WTC11 (cell line): ENCODE measurements around the gene UGT1A3. TPM values are rescaled to one million over a fixed set of nuclear protein-coding genes. Genes with fewer than 3 reads are reported as not detected.

Experiments
- ATAC-seq: fragments of 200-7000 bp; cut with Tn5 transposase; 2 replicates; pipeline ENCODE4 v1.10.0; 2021; ENCODE audit warnings: mild to moderate bottlenecking, moderate library complexity
- CTCF ChIA-PET: fragments of 300-600 bp; sonication (Branson Sonifier 250); formaldehyde crosslinking; loops from one replicate; lab custom pipeline; 2021; ENCODE audit warnings: antibody characterized with exemption; lab: Charles Lee
- POLR2A ChIA-PET: fragments of 350-600 bp; sonication (Branson Sonifier 250); formaldehyde crosslinking; loops from one replicate; lab custom pipeline; 2021; ENCODE audit warnings: antibody characterized with exemption; lab: Charles Lee
- DNase-seq: peaks from one replicate; pipeline ENCODE4 v3.0.0; 2021; ENCODE audit warnings: low spot score
- H3K27ac Mint-ChIP-seq: 2 replicates; pipeline ENCODE4 v1.8.0; 2021; ENCODE audit warnings: mixed read lengths
- H3K27me3 Mint-ChIP-seq: 2 replicates; pipeline ENCODE4 v1.8.0; 2021; ENCODE audit warnings: low read depth, mild to moderate bottlenecking, moderate library complexity, mixed read lengths
- H3K36me3 Mint-ChIP-seq: 2 replicates; pipeline ENCODE4 v1.8.0; 2021; ENCODE audit warnings: mixed read lengths
- H3K4me1 Mint-ChIP-seq: 2 replicates; pipeline ENCODE4 v1.8.0; 2022; ENCODE audit warnings: mixed read lengths
- H3K4me3 Mint-ChIP-seq: 2 replicates; pipeline ENCODE4 v1.8.0; 2021; ENCODE audit warnings: mild to moderate bottlenecking, moderate library complexity, mixed read lengths
- H3K9me3 Mint-ChIP-seq: 2 replicates; pipeline ENCODE4 v1.8.0; 2021; ENCODE audit warnings: mixed read lengths
- ATF1 ChIP-seq: sonication (generic); formaldehyde crosslinking; IDR thresholded peaks from 2 replicates; pipeline ENCODE4 v1.8.1; 2023; ENCODE audit warnings: mild to moderate bottlenecking, moderate library complexity, missing genetic modification reagents
- CREM ChIP-seq: sonication (generic); formaldehyde crosslinking; IDR thresholded peaks from 2 replicates; pipeline ENCODE4 v1.8.1; 2022; ENCODE audit warnings: mild to moderate bottlenecking, missing genetic modification reagents, moderate library complexity
- CTCF ChIP-seq: fragments of 200-600 bp; IDR thresholded peaks from 2 replicates; pipeline ENCODE4 v1.8.0; 2022; ENCODE audit warnings: antibody characterized with exemption
- EMX1 ChIP-seq: fragments of 250-450 bp; sonication (Bioruptor Pico); IDR thresholded peaks from 2 replicates; pipeline ENCODE4 v1.8.0; 2021; ENCODE audit warnings: mild to moderate bottlenecking
- FOXP1 ChIP-seq: sonication (generic); formaldehyde crosslinking; IDR thresholded peaks from 2 replicates; pipeline ENCODE4 v1.8.0; 2022; ENCODE audit warnings: missing genetic modification reagents, mild to moderate bottlenecking, moderate library complexity, borderline replicate concordance
- GTF2I ChIP-seq: fragments of 250-450 bp; sonication (Bioruptor Pico); conservative IDR thresholded peaks from 2 replicates; pipeline ENCODE4 v1.4.0; 2021; ENCODE audit warnings: mild to moderate bottlenecking
- IRF2 ChIP-seq: sonication (generic); formaldehyde crosslinking; IDR thresholded peaks from 2 replicates; pipeline ENCODE4 v1.8.0; 2022; ENCODE audit warnings: low read depth, missing genetic modification reagents, borderline replicate concordance
- JAZF1 ChIP-seq: fragments of 250-450 bp; sonication (Bioruptor Pico); IDR thresholded peaks from 2 replicates; pipeline ENCODE4 v1.9.0; 2021; ENCODE audit warnings: moderate library complexity, mild to moderate bottlenecking, inconsistent platforms
- KAT7 ChIP-seq: sonication (generic); formaldehyde crosslinking; IDR thresholded peaks from 2 replicates; pipeline ENCODE4 v1.8.1; 2023; ENCODE audit warnings: missing genetic modification reagents, mild to moderate bottlenecking, borderline replicate concordance
- MYBL2 ChIP-seq: sonication (generic); formaldehyde crosslinking; IDR thresholded peaks from 2 replicates; pipeline ENCODE4 v1.8.1; 2023; ENCODE audit warnings: mild to moderate bottlenecking, moderate library complexity, missing genetic modification reagents
- NFYB ChIP-seq: sonication (generic); formaldehyde crosslinking; conservative IDR thresholded peaks from 2 replicates; pipeline ENCODE4 v1.8.0; 2022; ENCODE audit warnings: low read depth, missing genetic modification reagents
- PRDM15 ChIP-seq: sonication (generic); formaldehyde crosslinking; IDR thresholded peaks from 2 replicates; pipeline ENCODE4 v1.8.0; 2022; ENCODE audit warnings: missing genetic modification reagents
- SP1 ChIP-seq: sonication (generic); formaldehyde crosslinking; conservative IDR thresholded peaks from 2 replicates; pipeline ENCODE4 v1.8.1; 2022; ENCODE audit warnings: missing genetic modification reagents
- TCF7 ChIP-seq: sonication (generic); formaldehyde crosslinking; IDR thresholded peaks from 2 replicates; pipeline ENCODE4 v1.8.0; 2022; ENCODE audit warnings: mild to moderate bottlenecking, low read depth, missing genetic modification reagents, moderate library complexity
- ZNF121 ChIP-seq: sonication (generic); formaldehyde crosslinking; IDR thresholded peaks from 2 replicates; pipeline ENCODE4 v1.8.0; 2023; ENCODE audit warnings: missing genetic modification reagents
- ZNF219 ChIP-seq: sonication (generic); formaldehyde crosslinking; IDR thresholded peaks from 2 replicates; pipeline ENCODE4 v1.8.0; 2023; ENCODE audit warnings: missing genetic modification reagents, mild to moderate bottlenecking, borderline replicate concordance
- ZNF281 ChIP-seq: sonication (generic); formaldehyde crosslinking; IDR thresholded peaks from 2 replicates; pipeline ENCODE4 v1.8.0; 2023; ENCODE audit warnings: mild to moderate bottlenecking, missing genetic modification reagents
- ZNF396 ChIP-seq: fragments of 250-450 bp; sonication (Bioruptor Pico); IDR thresholded peaks from 2 replicates; pipeline ENCODE4 v1.8.0; 2021; ENCODE audit warnings: mild to moderate bottlenecking, moderate library complexity, borderline replicate concordance
- ZNF423 ChIP-seq: fragments of 250-450 bp; sonication (Bioruptor Pico); IDR thresholded peaks from 2 replicates; pipeline ENCODE4 v2.1.2; 2022; ENCODE audit warnings: mild to moderate bottlenecking, moderate library complexity
- ZSCAN18 ChIP-seq: fragments of 250-450 bp; sonication (Bioruptor Pico); IDR thresholded peaks from 2 replicates; pipeline ENCODE4 v2.1.2; 2022; ENCODE audit warnings: mild to moderate bottlenecking, moderate library complexity
- total RNA-seq: library from RNA; stranded (reverse); gene quantifications from 3 replicates; pipeline ENCODE4 v1.2.3, GENCODE V29; 2021

The UGT1A3 gene
- total RNA-seq, 1 experiment from 2014 or later: not detected

GRCh38 chr2:233800208-233800607, 71.4 kb downstream of the UGT1A3 start:
- Mint-ChIP-seq H3K4me1 (no peaks in the 10 kb centered on the region), H3K27ac (no peak overlapping the region), H3K4me3 (no peak overlapping the region), H3K9me3 (peaks cover 13% of the 10 kb centered on the region), H3K27me3 (no peaks in the 10 kb centered on the region; the same call in 1 of the 2 replicates), H3K36me3 (no peaks in the 10 kb centered on the region)
- no peak for DNase-seq
- TF ChIP-seq JAZF1 (CRISPR knock-in tag): no peak
- TF ChIP-seq ATF1 (CRISPR knock-in tag): no peak
- no peak for TF ChIP-seq ZNF423 (CRISPR knock-in tag)
- no peak for TF ChIP-seq GTF2I (CRISPR knock-in tag)
- TF ChIP-seq IRF2 (CRISPR knock-in tag): no peak
- TF ChIP-seq ZSCAN18 (CRISPR knock-in tag): no peak
- no peak for TF ChIP-seq PRDM15
- TF ChIP-seq ZNF121 (CRISPR knock-in tag): no peak
- TF ChIP-seq TCF7 (CRISPR knock-in tag): no peak
- no peak for TF ChIP-seq CREM (CRISPR knock-in tag)
- TF ChIP-seq KAT7: no peak
- ATAC-seq: no peak
- ChIA-PET CTCF (no interaction called here), POLR2A (no interaction called here)

GRCh38 chr2:233801357-233802131, 72.7 kb downstream of the UGT1A3 start:
- TF ChIP-seq FOXP1 (CRISPR knock-in tag) (no peak), EMX1 (CRISPR knock-in tag) (no peak), ZNF219 (CRISPR knock-in tag) (no peak), CTCF (no peak), MYBL2 (CRISPR knock-in tag) (no peak), NFYB (CRISPR knock-in tag) (no peak), ZNF396 (no peak), SP1 (CRISPR knock-in tag) (no peak), ZNF281 (CRISPR knock-in tag) (no peak), ZNF423 (CRISPR knock-in tag) (no peak)
- TF ChIP-seq, all 79 proteins: peak for 0
- Mint-ChIP-seq H3K4me1 (no peaks in the 10 kb centered on the region), H3K27me3 (no peaks in the 10 kb centered on the region; the same call in 1 of the 2 replicates), H3K4me3 (no peak overlapping the region), H3K9me3 (peaks cover 13% of the 10 kb centered on the region), H3K36me3 (no peaks in the 10 kb centered on the region), H3K27ac (no peak overlapping the region)
- no peak for DNase-seq
- ChIA-PET POLR2A (no interaction called here), CTCF (interaction anchor here (0.6 kb wide), 1 partner anchor 496 kb away, joined by 3 read pairs; no protein-coding TSS in a partner anchor)
- ATAC-seq: no peak
